K562 (cell line): Measurements from ENCODE around the gene HADH.

Experiments
- CCAR2 ChIP-seq: fragments of 200-400 bp; formaldehyde crosslinking; IDR thresholded peaks from 2 replicates; pipeline ENCODE4 v1.6.1; 2017; ENCODE audit warnings: mild to moderate bottlenecking, low read depth, low read length
- POLR2AphosphoS5 ChIP-seq: IDR thresholded peaks from 2 replicates; pipeline ENCODE4 v1.6.1; 2011; ENCODE audit warnings: mild to moderate bottlenecking, low read depth, low read length, moderate library complexity; ENCODE audit not compliant: control insufficient read depth, insufficient read depth
- SUPT5H ChIP-seq: fragments of 450-650 bp; IDR thresholded peaks from 2 replicates; pipeline ENCODE4 v1.6.1; 2016
- ZNF444 ChIP-seq: fragments of 250-450 bp; sonication (Bioruptor Pico); IDR thresholded peaks from 2 replicates; pipeline ENCODE4 v1.4.0; 2020; ENCODE audit warnings: mild to moderate bottlenecking, moderate library complexity
- TF ChIP-seq, protein P1 (sequence below): IDR thresholded peaks from 3 replicates; pipeline ENCODE4 v1.6.1; 2011; ENCODE audit warnings: borderline replicate concordance, mild to moderate bottlenecking, moderate library complexity; ENCODE audit not compliant: insufficient read length; ENCODE audit errors: extremely low read depth

DNA sequence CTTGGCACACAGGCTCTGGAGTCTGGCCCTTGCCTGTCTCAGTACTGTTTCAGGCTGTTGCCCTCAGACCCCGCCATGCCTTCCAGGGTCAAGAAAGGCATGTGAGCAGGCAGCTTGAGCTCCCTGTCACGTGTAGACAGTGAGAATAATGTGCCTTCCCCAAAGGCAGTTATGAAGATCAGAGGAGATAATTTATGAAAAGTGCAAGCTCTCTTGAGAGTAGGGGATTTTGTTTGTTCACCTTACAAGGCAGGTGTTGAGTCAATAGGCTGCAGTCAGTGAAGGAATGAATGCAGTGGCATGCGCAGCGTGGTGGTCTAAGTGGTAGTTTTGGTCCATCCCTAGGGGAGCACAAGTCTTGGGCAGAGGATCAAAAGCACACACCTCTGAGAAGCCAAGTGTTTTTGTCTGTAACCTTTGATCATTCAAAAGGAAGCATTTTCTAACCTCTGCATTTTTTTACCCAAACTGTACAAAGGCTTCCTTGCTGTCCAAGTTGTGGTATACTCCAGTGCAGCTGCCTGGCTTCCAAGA is 14.4 kb downstream of the HADH start:
- TF ChIP-seq POLR2AphosphoS5 (no peak), SUPT5H (no peak), ZNF444 (CRISPR knock-in tag) (no peak), CCAR2 (no peak)
- TF ChIP-seq, protein P1, sequence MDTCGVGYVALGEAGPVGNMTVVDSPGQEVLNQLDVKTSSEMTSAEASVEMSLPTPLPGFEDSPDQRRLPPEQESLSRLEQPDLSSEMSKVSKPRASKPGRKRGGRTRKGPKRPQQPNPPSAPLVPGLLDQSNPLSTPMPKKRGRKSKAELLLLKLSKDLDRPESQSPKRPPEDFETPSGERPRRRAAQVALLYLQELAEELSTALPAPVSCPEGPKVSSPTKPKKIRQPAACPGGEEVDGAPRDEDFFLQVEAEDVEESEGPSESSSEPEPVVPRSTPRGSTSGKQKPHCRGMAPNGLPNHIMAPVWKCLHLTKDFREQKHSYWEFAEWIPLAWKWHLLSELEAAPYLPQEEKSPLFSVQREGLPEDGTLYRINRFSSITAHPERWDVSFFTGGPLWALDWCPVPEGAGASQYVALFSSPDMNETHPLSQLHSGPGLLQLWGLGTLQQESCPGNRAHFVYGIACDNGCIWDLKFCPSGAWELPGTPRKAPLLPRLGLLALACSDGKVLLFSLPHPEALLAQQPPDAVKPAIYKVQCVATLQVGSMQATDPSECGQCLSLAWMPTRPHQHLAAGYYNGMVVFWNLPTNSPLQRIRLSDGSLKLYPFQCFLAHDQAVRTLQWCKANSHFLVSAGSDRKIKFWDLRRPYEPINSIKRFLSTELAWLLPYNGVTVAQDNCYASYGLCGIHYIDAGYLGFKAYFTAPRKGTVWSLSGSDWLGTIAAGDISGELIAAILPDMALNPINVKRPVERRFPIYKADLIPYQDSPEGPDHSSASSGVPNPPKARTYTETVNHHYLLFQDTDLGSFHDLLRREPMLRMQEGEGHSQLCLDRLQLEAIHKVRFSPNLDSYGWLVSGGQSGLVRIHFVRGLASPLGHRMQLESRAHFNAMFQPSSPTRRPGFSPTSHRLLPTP, result no peak
